GM18951 (cell line): Measurements from ENCODE around the gene AK9.
"Not testable (repeated sequence)": the region's sequence is repeated elsewhere in the genome, so short reads cannot be mapped to it uniquely, and the experiment has no call there.

Source experiments
- POLR2A ChIP-seq: IDR thresholded peaks from 4 replicates; pipeline ENCODE4 v1.6.1; 2011; ENCODE audit warnings: mild to moderate bottlenecking; ENCODE audit not compliant: insufficient read length, insufficient read depth; ENCODE audit errors: extremely low read depth
- in situ Hi-C: fragments of 300-500 bp; cut with MboI; formaldehyde crosslinking; loops from one replicate; pipeline ENCODE4 v1.12.0; 2022; ENCODE audit warnings: low sequenced_read_pairs, mixed read lengths, inconsistent platforms; ENCODE audit not compliant: unreplicated experiment

The AK9 gene

DNA sequence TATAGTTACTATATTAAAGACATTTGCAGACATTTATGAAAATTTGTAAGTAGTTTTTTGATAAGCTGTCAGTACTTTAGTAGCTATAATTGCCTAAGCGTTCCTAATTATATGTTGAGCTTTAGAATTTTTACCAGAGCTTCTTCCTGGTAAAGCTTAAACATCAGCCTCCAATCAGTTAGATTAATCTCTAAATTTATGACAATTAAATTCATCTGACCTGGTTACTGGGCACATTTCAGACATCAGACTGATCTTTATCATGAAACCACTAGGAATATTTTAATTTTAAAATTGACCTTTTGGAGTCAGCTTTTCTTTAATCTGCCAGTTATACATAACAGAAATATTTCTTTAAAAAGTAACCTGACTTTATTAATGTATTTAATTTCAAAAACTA, 23.6 kb upstream of the AK9 start:
- in situ Hi-C loops: loop anchor here (10.0 kb wide), 1 partner anchor 330 kb away; no protein-coding TSS in a partner anchor
- no peak for TF ChIP-seq POLR2A

DNA sequence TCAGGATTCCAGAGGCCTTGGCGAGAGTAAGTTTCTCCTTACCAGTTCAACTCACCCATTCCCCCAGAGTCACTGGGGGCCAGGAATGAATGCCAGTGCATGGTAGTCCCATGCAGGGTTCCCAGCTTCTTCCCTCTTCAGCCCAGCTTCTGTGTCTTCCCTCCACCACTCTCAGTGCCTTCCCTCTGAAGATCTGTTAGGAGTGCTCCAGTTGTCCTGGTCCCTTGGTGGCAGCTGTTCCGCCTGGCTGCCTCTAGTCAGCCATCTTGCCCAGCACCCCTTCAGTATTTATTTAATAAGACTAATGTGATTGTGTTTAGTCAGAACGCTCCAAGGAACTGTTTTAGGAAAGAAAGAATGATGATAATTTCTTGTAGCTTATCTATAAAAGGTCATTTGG, 23.2 kb upstream of the AK9 start:
- no peak for TF ChIP-seq POLR2A
- in situ Hi-C loops: loop anchor here (10.0 kb wide), 1 partner anchor 331 kb away; no protein-coding TSS in a partner anchor

DNA sequence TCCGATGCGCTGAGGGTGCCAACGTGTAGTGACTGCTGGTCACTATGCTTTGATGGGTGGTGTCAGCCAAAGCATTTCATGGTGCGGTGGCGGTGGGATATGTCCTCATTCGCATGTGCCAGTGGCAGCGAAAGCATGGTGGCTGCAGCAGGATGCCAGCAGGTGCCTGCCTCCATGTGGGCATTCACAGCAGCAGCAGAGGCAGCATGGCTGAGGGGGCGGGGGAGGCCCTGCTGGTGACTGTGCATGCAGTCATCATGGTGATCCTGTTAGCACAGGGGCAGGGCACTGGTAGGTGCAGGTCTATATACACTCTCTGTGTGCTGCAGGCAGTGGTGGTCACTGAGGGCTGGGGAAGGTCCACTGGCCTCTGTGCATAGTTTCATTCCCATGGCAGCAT, 22.1 kb upstream of the AK9 start:
- in situ Hi-C loops: loop anchor here (10.0 kb wide), 1 partner anchor 332 kb away; no protein-coding TSS in a partner anchor

DNA sequence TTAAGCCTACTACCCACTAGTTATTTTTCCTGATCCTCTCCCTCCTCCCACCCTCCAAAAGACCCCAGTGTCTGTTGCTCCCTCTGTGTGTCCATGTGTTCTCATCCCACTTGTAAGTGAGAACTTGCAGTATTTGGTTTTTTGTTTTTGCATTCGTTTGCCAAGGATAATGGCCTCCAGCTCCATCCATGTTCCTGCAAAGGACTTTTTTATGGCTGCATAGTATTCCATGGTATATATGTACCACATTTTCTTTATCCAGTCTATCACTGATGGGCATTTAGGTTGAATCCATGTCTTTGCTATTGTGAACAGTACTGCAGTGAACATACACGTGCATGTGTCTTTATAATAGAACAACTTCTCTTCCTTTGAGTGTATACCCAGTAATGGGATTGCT, 17.1 kb upstream of the AK9 start:
- in situ Hi-C loops: not testable (repeated sequence)

More for the DNA sequence above, 22.1 kb upstream of the AK9 start:
- TF ChIP-seq POLR2A: no peak

DNA sequence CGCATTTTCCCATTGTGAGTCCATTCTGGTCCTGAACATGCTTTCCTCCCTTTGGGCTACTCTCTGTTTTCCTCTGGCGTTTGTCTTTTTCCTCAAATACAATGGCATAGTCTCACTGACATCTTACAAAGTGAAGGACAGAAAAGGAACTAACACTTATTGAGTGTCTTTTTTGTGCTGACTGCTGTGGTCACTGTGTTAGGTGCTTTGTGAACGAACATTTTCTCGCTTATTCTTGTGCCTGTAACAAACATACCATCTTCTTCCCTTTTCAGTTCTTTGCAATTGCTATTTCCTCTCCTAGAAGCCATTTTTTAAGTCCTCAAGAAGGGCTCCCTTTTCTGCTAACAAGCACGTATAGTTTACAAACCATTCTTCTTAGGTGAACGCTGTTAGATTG, 15.5 kb upstream of the AK9 start:
- in situ Hi-C loops: no loop called here
- no peak for TF ChIP-seq POLR2A

DNA sequence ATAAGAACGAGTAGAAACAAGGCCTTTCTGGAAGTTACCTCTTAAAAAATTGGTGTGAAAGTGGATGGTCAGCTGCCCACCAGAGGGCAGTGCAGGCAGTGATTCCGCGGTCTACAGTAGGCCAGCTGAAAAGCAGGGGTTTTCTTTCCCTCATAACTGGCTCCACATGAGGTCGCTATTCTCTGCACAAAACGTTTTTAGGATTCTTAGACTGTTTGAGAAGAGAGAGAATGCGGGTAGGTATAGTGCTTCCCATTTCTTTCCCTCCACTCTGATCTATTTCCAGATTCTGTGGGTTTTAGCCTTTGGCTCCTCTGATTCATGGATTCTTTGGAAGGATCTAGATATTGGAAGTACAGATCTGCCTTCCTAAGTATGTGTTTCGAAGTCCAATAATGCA, 14.3 kb upstream of the AK9 start:
- in situ Hi-C loops: no loop called here

DNA sequence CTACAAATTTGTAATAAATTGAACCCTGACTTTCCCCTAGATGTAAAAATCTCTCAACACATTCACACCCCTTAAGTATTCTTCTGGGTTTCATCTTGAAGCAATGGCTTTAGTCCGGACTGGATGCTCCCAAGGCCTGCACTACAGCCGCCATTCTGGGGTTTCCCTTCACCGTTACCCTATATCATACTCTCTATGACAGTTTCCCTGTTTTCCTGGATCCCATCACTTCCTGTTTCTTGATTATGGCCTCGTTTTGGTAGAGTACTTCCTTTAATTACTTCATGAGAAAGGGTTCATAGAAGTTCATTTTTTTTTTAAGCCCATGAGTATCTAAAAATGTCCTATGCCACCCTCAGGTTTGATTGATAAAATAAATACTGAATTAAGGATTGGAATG, 11.8 kb upstream of the AK9 start:
- in situ Hi-C loops: no loop called here
- no peak for TF ChIP-seq POLR2A

More for the DNA sequence above, 14.3 kb upstream of the AK9 start:
- no peak for TF ChIP-seq POLR2A

DNA sequence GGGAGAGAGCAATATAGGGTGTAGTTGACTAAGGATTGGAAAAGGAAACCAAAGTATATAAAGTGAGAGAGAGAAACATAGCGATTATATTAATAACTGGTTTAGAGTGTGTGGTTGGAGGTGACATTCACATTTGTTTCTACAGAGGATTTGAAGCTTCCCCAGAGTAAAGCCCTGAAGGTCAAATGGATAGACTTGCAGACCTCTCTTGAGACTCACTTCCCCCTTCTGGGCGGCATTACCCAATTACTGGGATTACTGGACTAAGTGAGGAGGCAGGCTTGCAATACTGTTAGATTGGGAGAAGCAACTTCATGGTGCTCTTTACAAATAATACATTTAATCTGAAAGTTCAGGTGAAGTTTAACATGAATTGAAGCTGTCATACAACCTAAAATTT, 10.8 kb upstream of the AK9 start:
- in situ Hi-C loops: no loop called here
- TF ChIP-seq POLR2A: no peak

DNA sequence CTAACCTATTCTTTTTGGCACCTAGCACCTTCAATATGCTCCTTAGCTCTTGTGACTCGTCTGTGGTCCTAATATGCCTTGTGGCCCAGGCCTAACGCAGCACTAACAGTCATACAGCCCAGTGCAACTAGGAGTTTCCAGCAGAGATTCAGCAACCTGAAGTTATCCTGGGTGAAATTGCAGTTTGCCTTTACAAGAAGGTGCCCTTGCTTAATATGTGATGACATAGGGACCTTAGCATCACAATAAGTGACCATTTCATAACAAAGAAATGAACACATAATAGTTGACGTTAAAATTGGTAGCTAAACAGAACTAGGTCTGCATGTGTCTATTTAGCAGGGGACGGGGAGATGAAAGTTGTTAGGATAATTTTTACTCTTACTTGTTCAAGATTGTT, 10.2 kb upstream of the AK9 start:
- TF ChIP-seq POLR2A: no peak
- in situ Hi-C loops: no loop called here

DNA sequence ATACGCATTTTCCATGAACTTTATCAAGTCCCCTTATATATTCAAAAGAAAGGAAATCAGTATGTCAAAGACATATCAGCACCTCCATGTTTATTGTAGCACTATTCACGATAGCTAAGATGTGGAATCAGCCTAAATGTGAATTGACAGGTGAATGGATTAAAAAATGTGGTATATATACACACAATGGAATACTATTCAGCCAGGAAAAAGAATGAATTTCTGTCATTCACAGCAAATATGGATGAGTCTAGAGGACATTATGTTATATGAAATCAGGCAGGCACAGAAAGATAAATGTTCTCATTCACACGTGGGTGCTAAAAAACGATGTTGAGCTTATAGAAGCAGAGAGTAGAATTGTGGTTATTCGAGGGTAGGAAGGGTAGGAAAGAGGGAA, 5.4 kb upstream of the AK9 start:
- in situ Hi-C loops: loop anchor here (10.0 kb wide), 1 partner anchor 698 kb away; no protein-coding TSS in a partner anchor
- TF ChIP-seq POLR2A: no peak

DNA sequence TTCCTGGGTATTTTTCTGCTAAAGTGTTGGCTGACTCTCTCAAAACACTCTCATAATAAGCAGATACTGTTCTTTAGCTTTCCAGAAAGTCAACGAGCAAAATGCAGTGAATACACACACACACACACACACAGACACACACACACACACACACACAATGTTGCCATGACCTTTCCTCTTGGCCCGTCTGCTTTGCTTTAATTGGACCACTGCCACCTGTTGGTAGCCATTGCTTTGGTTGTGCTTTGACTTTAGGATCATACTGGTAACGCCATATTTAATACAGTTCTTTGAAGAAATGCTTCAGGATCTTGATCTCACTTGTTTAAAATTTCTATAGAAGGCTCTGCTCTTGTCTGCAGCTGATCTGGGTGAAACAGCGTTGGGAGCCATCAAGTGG, 4.5 kb upstream of the AK9 start:
- in situ Hi-C loops: loop anchor here (10.0 kb wide), 1 partner anchor 699 kb away; no protein-coding TSS in a partner anchor
- TF ChIP-seq POLR2A: no peak

DNA sequence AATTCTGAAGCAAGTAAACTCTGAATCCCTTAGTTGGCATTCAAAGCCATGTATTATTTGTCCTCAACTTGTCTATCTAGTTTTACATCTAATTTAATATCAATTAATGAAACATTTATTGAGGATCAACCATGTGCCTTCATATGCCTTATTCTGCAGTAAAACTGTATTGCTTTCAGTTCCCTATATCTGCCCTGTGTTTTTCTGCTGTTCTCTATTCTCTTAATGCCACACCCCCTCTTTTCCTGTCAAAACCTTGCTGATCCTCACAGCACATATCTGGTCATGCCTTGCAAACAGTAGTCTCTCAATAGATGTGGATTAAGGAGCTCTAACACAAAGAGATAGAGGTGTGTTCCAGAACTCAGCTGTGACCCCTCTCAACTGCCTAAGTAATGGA, 2.1 kb upstream of the AK9 start:
- in situ Hi-C loops: loop anchor here (10.0 kb wide), 1 partner anchor 702 kb away; no protein-coding TSS in a partner anchor

DNA sequence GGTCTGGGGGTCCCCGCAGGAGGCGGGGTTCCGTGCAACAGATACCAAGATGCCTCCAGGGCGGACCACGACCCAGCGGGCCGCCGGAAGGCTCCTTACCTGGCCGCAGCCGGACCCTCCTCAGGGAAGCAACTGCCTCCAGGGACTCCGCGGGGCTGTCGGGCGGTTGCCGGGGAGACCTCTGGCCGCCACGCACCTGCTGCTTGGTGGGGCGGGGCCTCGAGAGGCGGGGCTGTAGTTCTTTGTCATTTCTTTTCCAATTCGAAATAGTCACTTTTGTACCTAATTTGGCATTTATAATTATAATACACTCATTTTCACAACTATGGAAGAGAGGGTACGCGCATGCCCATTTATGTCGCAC, 647 bp downstream of the AK9 start:
- TF ChIP-seq POLR2A: no peak
- in situ Hi-C loops: loop anchor here (10.0 kb wide), 1 partner anchor 704 kb away; no protein-coding TSS in a partner anchor

More for the DNA sequence above, 2.1 kb upstream of the AK9 start:
- no peak for TF ChIP-seq POLR2A

DNA sequence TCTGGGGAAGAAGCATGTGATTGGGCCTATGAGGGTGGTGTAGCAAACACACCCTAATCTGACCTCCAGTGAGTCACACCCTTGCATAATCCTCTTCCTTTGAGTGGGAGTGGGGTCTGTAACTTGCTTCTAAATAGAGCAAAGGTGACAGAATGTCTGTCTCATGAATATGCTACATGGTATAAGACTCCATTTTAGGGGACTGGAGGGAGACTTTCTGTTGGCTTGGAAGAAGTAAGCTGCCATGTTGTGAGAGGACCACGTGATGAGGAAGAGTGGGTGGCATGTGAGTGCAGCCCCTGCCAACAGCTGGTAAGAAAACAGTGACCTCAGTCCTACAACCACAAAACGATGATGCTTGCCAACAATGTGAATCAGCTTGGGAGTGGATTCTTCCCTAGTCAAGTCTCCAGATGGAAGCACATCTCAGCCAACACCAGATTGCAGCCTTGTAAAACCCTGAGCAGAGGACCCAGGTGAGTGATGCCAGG, 3.7 kb downstream of the AK9 start:
- no peak for TF ChIP-seq POLR2A
- in situ Hi-C loops: no loop called here
